ENCODE results near the gene MAPK8IP3.
A peak's percentile ranks its signal among the peaks of the same experiment; 100 is the strongest.

Gene MAPK8IP3

DNA sequence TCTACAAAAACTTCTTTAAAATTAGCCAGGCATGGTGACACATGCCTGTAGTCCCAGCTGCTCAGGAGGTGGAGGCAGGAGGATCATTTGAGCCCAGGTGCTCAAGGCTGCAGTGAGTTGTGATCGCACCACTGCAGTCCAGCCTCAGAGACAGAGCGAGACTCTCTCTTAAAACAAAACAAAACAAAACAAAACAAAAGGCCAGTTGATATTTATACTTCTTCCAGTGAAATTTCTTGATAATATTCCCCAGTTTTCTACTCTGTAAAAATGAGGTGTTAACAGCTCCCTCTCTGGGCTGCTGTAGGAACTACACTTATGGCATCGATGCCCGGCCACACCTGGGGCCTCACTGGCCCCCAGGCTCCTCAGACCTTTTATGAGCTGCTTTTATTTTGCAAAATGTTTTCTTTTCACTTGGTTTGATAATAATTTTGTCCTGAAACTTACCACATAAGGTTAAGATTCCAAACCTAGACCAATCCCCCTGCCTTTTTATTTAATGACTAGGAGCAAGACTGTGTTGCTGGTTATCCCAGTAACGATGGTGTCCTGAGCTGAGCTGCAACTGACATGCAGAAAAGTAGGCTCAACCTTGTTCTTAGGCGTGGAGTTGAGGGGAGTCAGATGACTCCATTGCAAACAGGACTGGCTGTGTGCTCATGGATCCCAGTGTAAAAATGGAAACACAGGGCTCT lies 17.6 kb downstream of the MAPK8IP3 start:
- H3K4ac ChIP-seq (ENCODE audit: low read depth, low read length): no peak overlapping the region
- peak; percentile 33 for DNase-seq

DNA sequence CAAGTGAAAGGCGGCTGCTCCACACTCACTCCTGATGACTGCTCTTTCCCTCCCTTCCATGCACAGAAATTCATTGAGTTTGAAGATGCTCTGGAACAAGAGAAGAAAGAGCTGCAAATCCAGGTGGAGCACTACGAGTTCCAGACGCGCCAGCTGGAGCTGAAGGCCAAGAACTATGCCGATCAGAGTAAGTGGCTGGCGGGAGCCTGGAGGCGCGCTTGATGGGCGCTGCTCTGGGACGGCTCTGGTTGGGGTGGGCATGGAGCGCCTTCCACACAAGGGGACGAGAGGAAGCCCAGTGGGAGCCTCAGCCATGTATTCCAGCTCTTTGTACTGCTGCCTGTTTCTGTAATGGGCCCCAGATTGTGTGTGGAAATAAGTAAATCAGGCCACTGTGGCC lies 18.5 kb downstream of the MAPK8IP3 start:
- Histone ChIP-seq H2BK5ac (ENCODE audit: low read length) (no peak overlapping the region), H3K27ac (ENCODE audit: low read depth, low read length) (no peak overlapping the region), H2BK15ac (replicated peaks; ENCODE audit: low read depth) (no peak overlapping the region), H4K8ac (ENCODE audit: low read depth, low read length) (no peak overlapping the region), H3K4me1 (ENCODE audit: control insufficient read depth, low read depth, low read length) (no peaks in the 10 kb centered on the region), H3K4me3 (ENCODE audit: low read length) (no peak overlapping the region), H2AK5ac (ENCODE audit: low read length) (no peak overlapping the region), H3K56ac (ENCODE audit: low read length) (no peak overlapping the region), H3K9ac (ENCODE audit: low read length) (no peak overlapping the region), H3K23ac (ENCODE audit: low read length) (no peak overlapping the region), H3K27me3 (ENCODE audit: insufficient read depth, low read length, poor library complexity) (no peaks in the 10 kb centered on the region), H2BK120ac (ENCODE audit: low read depth, low read length) (no peak overlapping the region), H4K5ac (ENCODE audit: low read length) (no peak overlapping the region), H3K4ac (ENCODE audit: low read depth, low read length) (no peak overlapping the region), H3K18ac (ENCODE audit: low read length) (no peak overlapping the region), H3K79me1 (ENCODE audit: low read length) (peaks cover 2% of the 10 kb centered on the region), H3K79me2 (ENCODE audit: control insufficient read depth, insufficient read depth, low read length) (no peaks in the 10 kb centered on the region), H3K4me2 (ENCODE audit: low read length) (no peak overlapping the region), H3K36me3 (ENCODE audit: control insufficient read depth, insufficient read depth, low read length) (peaks cover 2% of the 10 kb centered on the region)
- no CpG with 5 or more reads among the region's 12 CpGs for WGBS (ENCODE audit: extremely low coverage, insufficient coverage, low lambda C conversion rate)
- no peak for DNase-seq

More for the DNA sequence above, 17.6 kb downstream of the MAPK8IP3 start:
- Histone ChIP-seq H3K4me1 (ENCODE audit: control insufficient read depth, low read depth, low read length) (no peaks in the 10 kb centered on the region), H3K79me1 (ENCODE audit: low read length) (peaks cover 4% of the 10 kb centered on the region), H3K9ac (ENCODE audit: low read length) (no peak overlapping the region), H4K8ac (ENCODE audit: low read depth, low read length) (no peak overlapping the region), H3K4me3 (ENCODE audit: low read length) (no peak overlapping the region), H3K56ac (ENCODE audit: low read length) (no peak overlapping the region), H2BK15ac (replicated peaks; ENCODE audit: low read depth) (no peak overlapping the region), H3K79me2 (ENCODE audit: control insufficient read depth, insufficient read depth, low read length) (no peaks in the 10 kb centered on the region), H2BK5ac (ENCODE audit: low read length) (no peak overlapping the region), H3K23ac (ENCODE audit: low read length) (no peak overlapping the region), H3K27me3 (ENCODE audit: insufficient read depth, low read length, poor library complexity) (no peaks in the 10 kb centered on the region), H2BK120ac (ENCODE audit: low read depth, low read length) (no peak overlapping the region), H4K5ac (ENCODE audit: low read length) (no peak overlapping the region), H3K4me2 (ENCODE audit: low read length) (no peak overlapping the region), H3K36me3 (ENCODE audit: control insufficient read depth, insufficient read depth, low read length) (peaks cover 2% of the 10 kb centered on the region), H3K18ac (ENCODE audit: low read length) (no peak overlapping the region), H2AK5ac (ENCODE audit: low read length) (no peak overlapping the region), H3K27ac (ENCODE audit: low read depth, low read length) (no peak overlapping the region)
- no CpG with 5 or more reads among the region's 6 CpGs for WGBS (ENCODE audit: extremely low coverage, insufficient coverage, low lambda C conversion rate)

DNA sequence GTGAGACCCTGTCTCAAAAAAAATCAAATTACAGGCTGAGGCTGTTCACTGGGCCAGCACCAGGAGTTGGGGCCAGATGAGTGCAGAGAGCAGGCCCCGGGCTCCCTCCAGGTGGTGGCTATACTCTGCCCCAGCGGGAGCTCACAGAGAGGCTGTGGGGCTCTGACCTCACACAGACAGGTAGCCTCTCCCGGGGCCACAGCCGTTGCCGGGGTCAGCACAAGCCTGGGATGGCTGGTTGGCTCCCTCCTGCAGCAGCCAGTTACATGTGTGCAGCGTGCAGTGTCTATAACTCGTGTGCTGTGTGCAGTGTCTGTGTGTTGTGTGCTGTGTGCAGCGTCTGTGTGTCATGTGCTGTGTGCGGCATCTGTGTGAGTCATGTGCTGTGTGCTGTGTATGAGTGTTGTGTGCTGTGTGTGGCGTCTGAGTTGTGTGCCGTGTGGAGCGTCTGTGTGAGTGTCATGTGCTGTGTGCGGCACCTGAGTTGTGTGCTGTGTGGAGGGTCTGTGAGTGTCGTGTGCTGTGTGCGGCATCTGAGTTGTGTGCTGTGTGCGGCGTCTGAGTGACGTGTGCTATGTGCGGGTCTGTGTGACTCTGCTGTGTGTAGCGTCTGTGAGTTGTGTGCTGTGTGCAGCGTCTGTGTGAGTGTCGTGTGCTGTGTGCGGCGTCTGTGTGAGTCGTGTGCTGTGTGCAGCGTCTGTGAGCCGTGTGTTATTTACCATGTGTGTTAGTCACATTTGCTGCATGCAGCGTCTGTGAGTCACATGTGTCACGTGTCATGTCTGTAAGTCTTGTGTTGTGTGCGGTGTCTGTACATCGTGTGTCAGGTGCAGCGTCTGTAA lies 20.9 kb downstream of the MAPK8IP3 start:
- H3K18ac ChIP-seq (ENCODE audit: low read length): no peak overlapping the region
- H3K4me3 ChIP-seq (ENCODE audit: low read length): no peak overlapping the region
- no peak overlapping the region for H2BK5ac ChIP-seq (ENCODE audit: low read length)
- peaks cover 2% of the 10 kb centered on the region for H3K36me3 ChIP-seq (ENCODE audit: control insufficient read depth, insufficient read depth, low read length)
- H3K79me2 ChIP-seq (ENCODE audit: control insufficient read depth, insufficient read depth, low read length): no peaks in the 10 kb centered on the region
- no peak overlapping the region for H3K9ac ChIP-seq (ENCODE audit: low read length)
- H3K56ac ChIP-seq (ENCODE audit: low read length): no peak overlapping the region
- H3K27ac ChIP-seq (ENCODE audit: low read depth, low read length): no peak overlapping the region
- no peak overlapping the region for H2AK5ac ChIP-seq (ENCODE audit: low read length)
- H3K4me1 ChIP-seq (ENCODE audit: control insufficient read depth, low read depth, low read length): no peaks in the 10 kb centered on the region
- no peak overlapping the region for H2BK15ac ChIP-seq (replicated peaks; ENCODE audit: low read depth)
- no CpG with 5 or more reads among the region's 32 CpGs for WGBS (ENCODE audit: extremely low coverage, insufficient coverage, low lambda C conversion rate)
- H4K8ac ChIP-seq (ENCODE audit: low read depth, low read length): no peak overlapping the region
- no peak for DNase-seq
- no peaks in the 10 kb centered on the region for H3K27me3 ChIP-seq (ENCODE audit: insufficient read depth, low read length, poor library complexity)
- H3K23ac ChIP-seq (ENCODE audit: low read length): no peak overlapping the region
- no peak overlapping the region for H2BK120ac ChIP-seq (ENCODE audit: low read depth, low read length)
- no peak overlapping the region for H3K4ac ChIP-seq (ENCODE audit: low read depth, low read length)
- H3K4me2 ChIP-seq (ENCODE audit: low read length): no peak overlapping the region
- H4K5ac ChIP-seq (ENCODE audit: low read length): no peak overlapping the region
- H3K79me1 ChIP-seq (ENCODE audit: low read length): peaks cover 2% of the 10 kb centered on the region

DNA sequence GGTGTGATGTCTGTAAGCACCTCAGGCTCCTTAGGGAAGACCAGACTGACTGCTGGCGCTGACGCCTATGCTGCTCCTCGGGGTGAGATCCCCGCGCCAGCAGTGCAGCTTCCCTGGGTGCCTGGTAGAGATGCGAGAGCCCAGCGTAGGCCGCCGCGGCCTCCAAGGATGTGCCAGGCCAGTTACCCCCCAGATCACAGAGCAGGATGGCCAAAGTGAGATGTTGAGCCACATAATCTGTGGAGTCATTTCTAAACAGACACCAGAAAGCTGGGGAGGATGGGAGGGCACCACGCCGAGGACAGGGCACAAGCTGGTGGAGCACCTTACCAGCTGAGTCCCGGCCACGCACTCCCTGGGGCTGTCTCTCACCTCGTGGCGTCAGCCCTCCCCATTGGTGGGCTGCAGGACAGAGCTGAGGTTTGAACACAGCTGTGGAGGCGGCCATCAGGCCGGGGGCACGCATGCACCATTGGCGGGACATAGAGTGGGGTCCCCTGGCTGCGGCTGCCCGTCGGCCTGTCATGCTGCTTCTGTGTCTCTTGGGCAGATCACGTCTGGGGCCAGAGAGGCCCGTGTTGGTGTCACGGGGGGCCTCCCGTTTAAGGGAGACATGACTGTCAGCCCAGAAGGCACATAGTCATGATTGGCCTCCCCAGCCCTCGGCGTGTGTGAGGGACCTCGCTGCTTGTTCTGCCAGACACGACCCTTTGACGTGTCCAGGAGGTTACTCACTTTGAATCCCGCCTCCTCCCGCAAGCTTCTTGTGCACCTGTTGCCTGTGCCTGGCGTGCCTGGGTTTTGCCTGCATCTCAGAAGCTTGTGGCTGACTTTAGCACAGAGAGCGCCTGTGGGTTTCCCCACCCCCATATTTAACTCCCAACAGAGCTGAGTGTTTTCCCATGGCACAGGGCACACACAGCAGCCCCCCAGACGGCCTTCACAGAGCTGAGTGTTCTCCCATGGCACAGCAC lies 21.9 kb downstream of the MAPK8IP3 start:
- Histone ChIP-seq H2BK5ac (ENCODE audit: low read length) (no peak overlapping the region), H3K18ac (ENCODE audit: low read length) (no peak overlapping the region), H3K4ac (ENCODE audit: low read depth, low read length) (no peak overlapping the region), H3K23ac (ENCODE audit: low read length) (no peak overlapping the region), H2AK5ac (ENCODE audit: low read length) (no peak overlapping the region), H3K9ac (ENCODE audit: low read length) (no peak overlapping the region), H4K8ac (ENCODE audit: low read depth, low read length) (no peak overlapping the region), H3K4me1 (ENCODE audit: control insufficient read depth, low read depth, low read length) (no peaks in the 10 kb centered on the region), H4K5ac (ENCODE audit: low read length) (no peak overlapping the region), H3K27me3 (ENCODE audit: insufficient read depth, low read length, poor library complexity) (no peaks in the 10 kb centered on the region), H2BK120ac (ENCODE audit: low read depth, low read length) (no peak overlapping the region), H3K79me2 (ENCODE audit: control insufficient read depth, insufficient read depth, low read length) (no peaks in the 10 kb centered on the region), H3K56ac (ENCODE audit: low read length) (no peak overlapping the region), H3K4me3 (ENCODE audit: low read length) (no peak overlapping the region), H2BK15ac (replicated peaks; ENCODE audit: low read depth) (no peak overlapping the region), H3K27ac (ENCODE audit: low read depth, low read length) (no peak overlapping the region), H3K79me1 (ENCODE audit: low read length) (peaks cover 2% of the 10 kb centered on the region), H3K4me2 (ENCODE audit: low read length) (no peak overlapping the region), H3K36me3 (ENCODE audit: control insufficient read depth, insufficient read depth, low read length) (peaks cover 2% of the 10 kb centered on the region)
- DNase-seq: no peak
- no CpG with 5 or more reads among the region's 37 CpGs for WGBS (ENCODE audit: extremely low coverage, insufficient coverage, low lambda C conversion rate)

DNA sequence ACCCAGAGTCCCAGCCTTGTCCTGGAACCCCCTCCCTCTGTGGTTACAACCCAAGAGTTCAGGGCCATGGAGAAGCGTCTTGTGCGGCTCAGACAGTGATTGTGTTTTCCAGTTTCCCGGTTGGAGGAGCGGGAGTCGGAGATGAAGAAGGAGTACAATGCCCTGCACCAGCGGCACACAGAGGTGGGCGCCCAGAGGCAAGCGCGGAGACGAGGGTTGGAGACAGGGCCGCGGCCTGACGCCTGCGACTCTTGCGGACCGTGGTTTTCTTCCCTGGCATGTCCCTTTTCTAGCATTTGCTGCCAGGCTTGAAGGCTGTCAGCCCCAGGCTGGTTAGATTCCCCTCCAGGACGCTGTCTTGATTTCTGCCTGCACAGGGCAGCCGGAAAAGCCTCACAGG lies 23.0 kb downstream of the MAPK8IP3 start:
- Histone ChIP-seq H4K5ac (ENCODE audit: low read length) (no peak overlapping the region), H3K4ac (ENCODE audit: low read depth, low read length) (no peak overlapping the region), H3K36me3 (ENCODE audit: control insufficient read depth, insufficient read depth, low read length) (peaks cover 2% of the 10 kb centered on the region), H2AK5ac (ENCODE audit: low read length) (no peak overlapping the region), H3K23ac (ENCODE audit: low read length) (no peak overlapping the region), H3K56ac (ENCODE audit: low read length) (no peak overlapping the region), H3K4me1 (ENCODE audit: control insufficient read depth, low read depth, low read length) (no peaks in the 10 kb centered on the region), H3K4me2 (ENCODE audit: low read length) (no peak overlapping the region), H2BK15ac (replicated peaks; ENCODE audit: low read depth) (no peak overlapping the region), H3K9ac (ENCODE audit: low read length) (no peak overlapping the region), H3K27me3 (ENCODE audit: insufficient read depth, low read length, poor library complexity) (no peaks in the 10 kb centered on the region), H3K4me3 (ENCODE audit: low read length) (no peak overlapping the region), H2BK5ac (ENCODE audit: low read length) (no peak overlapping the region), H2BK120ac (ENCODE audit: low read depth, low read length) (no peak overlapping the region), H3K18ac (ENCODE audit: low read length) (no peak overlapping the region), H4K8ac (ENCODE audit: low read depth, low read length) (no peak overlapping the region), H3K79me2 (ENCODE audit: control insufficient read depth, insufficient read depth, low read length) (no peaks in the 10 kb centered on the region), H3K79me1 (ENCODE audit: low read length) (no peaks in the 10 kb centered on the region), H3K27ac (ENCODE audit: low read depth, low read length) (no peak overlapping the region)
- WGBS (ENCODE audit: extremely low coverage, insufficient coverage, low lambda C conversion rate): no CpG with 5 or more reads among the region's 18 CpGs
- no peak for DNase-seq
